OCI-LY3 (cell line): ENCODE measurements around the gene RAB11FIP2.

Experiments used
- H2AFZ ChIP-seq: fragments of 200-600, 300-600 bp; shearing (Covaris generic); 2 replicates; pipeline ENCODE4 v1.6.0; 2014; ENCODE audit warnings: antibody characterized with exemption, low read depth, low read length
- H3K27ac ChIP-seq: fragments of 200-600, 300-600 bp; sonication (generic); 2 replicates; pipeline ENCODE4 v1.5.1; 2014; ENCODE audit warnings: mild to moderate bottlenecking, low read length, moderate library complexity, mixed read lengths
- H3K27me3 ChIP-seq: fragments of 200-600, 300-600 bp; sonication (generic); 2 replicates; pipeline ENCODE4 v1.6.1; 2014; ENCODE audit warnings: low read depth, low read length, mixed read lengths
- H3K36me3 ChIP-seq: fragments of 200-600, 300-600 bp; sonication (generic); replicated peaks from 2 replicates; pipeline ENCODE3; 2014; ENCODE audit warnings: low read depth, low read length, mixed read lengths
- H3K4me1 ChIP-seq: fragments of 300-600, 200-600 bp; sonication (generic); 2 replicates; pipeline ENCODE4 v1.6.1; 2014; ENCODE audit warnings: low read length, mixed read lengths
- H3K4me2 ChIP-seq: fragments of 200-600, 300-600 bp; sonication (generic); 2 replicates; pipeline ENCODE4 v1.6.1; 2014; ENCODE audit warnings: low read length, mixed read lengths
- H3K4me3 ChIP-seq: fragments of 300-600, 200-600 bp; sonication (generic); 2 replicates; pipeline ENCODE4 v1.5.1; 2014; ENCODE audit warnings: antibody characterized with exemption, mild to moderate bottlenecking, low read length, moderate library complexity
- H3K79me2 ChIP-seq: fragments of 300-600, 200-600 bp; shearing (Covaris generic); 2 replicates; pipeline ENCODE4 v1.6.1; 2014; ENCODE audit warnings: mild to moderate bottlenecking, low read length, mixed read lengths
- H3K9ac ChIP-seq: fragments of 300-600, 200-600 bp; shearing (Covaris generic); 2 replicates; pipeline ENCODE4 v1.6.0; 2014; ENCODE audit warnings: mild to moderate bottlenecking, low read length, moderate library complexity
- H3K9me3 ChIP-seq: fragments of 200-600, 300-600 bp; shearing (Covaris generic); 2 replicates; pipeline ENCODE4 v1.6.1; 2014; ENCODE audit warnings: low read length, mixed read lengths; ENCODE audit not compliant: insufficient read depth
- H4K20me1 ChIP-seq: fragments of 200-600, 300-600 bp; sonication (generic); 2 replicates; pipeline ENCODE4 v1.6.1; 2016; ENCODE audit warnings: low read length, mixed read lengths; ENCODE audit not compliant: insufficient read depth
- CTCF ChIP-seq: fragments of 200-600, 300-600 bp; sonication (generic); IDR thresholded peaks from 2 replicates; pipeline ENCODE4 v1.5.1; 2014; ENCODE audit warnings: antibody characterized with exemption, low read length, low read depth
- EZH2phosphoT487 ChIP-seq: fragments of 200-600 bp; shearing (Covaris generic); IDR thresholded peaks from 2 replicates; pipeline ENCODE4 v1.6.1; 2018; ENCODE audit warnings: antibody characterized with exemption, mixed run types, low read depth

RAB11FIP2 gene, protein sequence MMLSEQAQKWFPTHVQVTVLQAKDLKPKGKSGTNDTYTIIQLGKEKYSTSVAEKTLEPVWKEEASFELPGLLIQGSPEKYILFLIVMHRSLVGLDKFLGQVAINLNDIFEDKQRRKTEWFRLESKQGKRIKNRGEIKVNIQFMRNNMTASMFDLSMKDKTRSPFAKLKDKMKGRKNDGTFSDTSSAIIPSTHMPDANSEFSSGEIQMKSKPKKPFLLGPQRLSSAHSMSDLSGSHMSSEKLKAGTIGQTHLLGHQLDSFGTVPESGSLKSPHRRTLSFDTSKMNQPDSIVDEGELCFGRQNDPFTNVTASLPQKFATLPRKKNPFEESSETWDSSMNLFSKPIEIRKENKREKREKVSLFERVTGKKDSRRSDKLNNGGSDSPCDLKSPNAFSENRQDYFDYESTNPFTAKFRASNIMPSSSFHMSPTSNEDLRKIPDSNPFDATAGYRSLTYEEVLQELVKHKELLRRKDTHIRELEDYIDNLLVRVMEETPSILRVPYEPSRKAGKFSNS

DNA sequence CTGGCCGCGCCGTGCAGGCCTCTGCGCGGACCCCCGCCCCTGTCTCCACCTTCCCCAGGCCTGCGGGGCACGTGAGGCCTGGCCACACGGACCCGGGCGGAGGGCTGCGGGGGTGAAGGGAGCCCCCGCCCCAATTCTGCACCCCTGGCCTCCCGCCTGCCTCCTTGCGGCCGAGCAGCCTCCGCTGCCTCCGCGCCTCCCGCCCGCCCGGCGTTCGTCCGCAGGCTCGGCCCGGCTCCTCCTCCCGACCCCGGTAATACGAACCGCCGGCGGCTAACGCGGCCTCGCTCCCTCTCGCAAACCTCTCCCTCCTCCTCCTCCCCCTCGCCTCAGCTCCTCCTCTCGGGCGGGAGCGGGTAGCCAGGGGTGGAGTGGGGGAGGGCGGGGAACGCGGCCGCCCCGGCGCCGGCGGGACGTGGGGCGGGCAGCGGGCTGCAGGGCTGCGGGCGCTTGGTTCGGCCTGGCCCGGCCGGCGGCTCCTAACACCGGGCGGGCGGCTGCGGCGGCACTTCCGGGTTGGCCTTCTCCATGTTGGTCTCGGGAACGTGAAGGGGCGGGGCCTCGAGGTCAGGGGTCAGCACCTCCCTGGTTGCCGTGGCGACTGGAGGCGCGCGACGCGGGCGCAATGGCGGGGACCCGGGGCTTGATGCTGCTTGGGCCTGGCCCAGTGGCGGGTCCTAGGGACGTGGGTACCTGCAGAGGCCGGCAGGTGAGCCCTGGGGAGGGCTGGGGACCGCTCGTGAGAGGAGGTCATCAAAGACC lies at the start of gene RAB11FIP2:
Gene RAB11FIP2 (minus strand): TSS at position 547 of the 762 bp plus-strand sequence. CDS start 778 bp downstream, outside the sequence.
- Histone ChIP-seq H3K36me3 (no peaks in the 10 kb centered on the region), H3K4me2 (peak within 1 kb of the TSS; percentile 72), H3K27ac (peak within 1 kb of the TSS; percentile 54), H3K79me2 (peaks cover 48% of the 10 kb centered on the region), H3K4me1 (peaks cover 15% of the 10 kb centered on the region), H3K4me3 (peak within 1 kb of the TSS; percentile 87), H2AFZ (peak within 1 kb of the TSS; percentile 78), H4K20me1 (no peaks in the 10 kb centered on the region), H3K9ac (peak within 1 kb of the TSS; percentile 73), H3K27me3 (no peaks in the 10 kb centered on the region), H3K9me3 (no peaks in the 10 kb centered on the region)
- no peak for TF ChIP-seq EZH2phosphoT487
- no peak for TF ChIP-seq CTCF

DNA sequence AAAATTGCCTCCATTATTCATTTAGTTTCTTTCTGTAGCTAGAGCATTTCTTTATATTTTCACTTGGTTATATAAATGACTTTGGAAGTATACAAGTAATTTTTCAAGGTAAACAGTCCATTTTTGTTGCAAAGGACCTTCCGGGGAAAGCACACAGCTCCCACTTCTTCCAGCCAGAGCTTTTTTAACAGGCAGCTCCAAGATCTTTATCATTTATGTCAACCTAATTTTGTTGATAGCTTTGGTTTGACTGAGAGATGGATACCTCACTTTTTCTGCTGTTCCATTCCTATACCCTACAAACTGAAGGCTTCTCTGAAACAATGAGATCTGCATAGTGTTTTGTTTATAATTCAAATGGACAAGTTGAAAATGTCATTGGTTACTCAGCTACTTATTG lies 49.3 kb upstream of the RAB11FIP2 start:
- no peak overlapping the region for H3K4me3 ChIP-seq

GRCh38 chr10:118092209-118092608 lies 45.5 kb upstream of the RAB11FIP2 start:
- Histone ChIP-seq H2AFZ (no peak overlapping the region), H3K4me3 (no peak overlapping the region), H3K36me3 (no peaks in the 10 kb centered on the region), H3K79me2 (no peaks in the 10 kb centered on the region), H3K4me1 (no peaks in the 10 kb centered on the region), H3K9ac (no peak overlapping the region), H3K27ac (no peak overlapping the region), H3K27me3 (no peaks in the 10 kb centered on the region), H3K9me3 (no peaks in the 10 kb centered on the region), H3K4me2 (no peak overlapping the region), H4K20me1 (no peaks in the 10 kb centered on the region)
- TF ChIP-seq CTCF (no peak), EZH2phosphoT487 (no peak)

More for the DNA sequence above, 49.3 kb upstream of the RAB11FIP2 start:
- Histone ChIP-seq H3K9ac (no peak overlapping the region), H2AFZ (no peak overlapping the region), H3K9me3 (no peaks in the 10 kb centered on the region), H3K79me2 (no peaks in the 10 kb centered on the region), H4K20me1 (no peaks in the 10 kb centered on the region), H3K27me3 (no peaks in the 10 kb centered on the region), H3K4me1 (no peaks in the 10 kb centered on the region), H3K27ac (no peak overlapping the region), H3K36me3 (no peaks in the 10 kb centered on the region), H3K4me2 (no peak overlapping the region)
- TF ChIP-seq CTCF (no peak), EZH2phosphoT487 (no peak)

DNA sequence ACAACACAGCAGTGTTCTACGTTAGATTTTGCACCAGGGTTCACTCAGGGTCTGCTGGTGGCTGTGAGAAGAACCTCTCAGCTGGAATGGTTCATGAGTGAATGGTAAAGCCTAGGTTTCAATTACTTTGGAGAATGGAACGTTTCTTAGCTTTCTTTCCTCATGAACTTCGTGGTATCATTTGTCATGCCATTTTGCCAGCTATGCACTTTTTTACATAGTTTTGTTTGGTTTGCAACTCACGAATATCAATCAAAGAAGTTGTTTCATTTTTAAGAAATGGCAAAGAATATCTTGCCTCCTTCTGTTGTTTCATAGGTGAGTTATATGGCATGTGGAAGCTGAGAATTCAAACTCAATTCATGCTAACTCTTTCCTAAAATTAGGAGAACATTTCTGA lies 34.1 kb upstream of the RAB11FIP2 start:
- Histone ChIP-seq H3K27ac (no peak overlapping the region), H3K27me3 (no peaks in the 10 kb centered on the region), H3K9ac (no peak overlapping the region), H2AFZ (no peak overlapping the region), H3K36me3 (no peaks in the 10 kb centered on the region), H3K4me3 (no peak overlapping the region), H3K9me3 (no peaks in the 10 kb centered on the region), H3K79me2 (no peaks in the 10 kb centered on the region), H4K20me1 (no peaks in the 10 kb centered on the region), H3K4me1 (no peaks in the 10 kb centered on the region), H3K4me2 (no peak overlapping the region)
- TF ChIP-seq CTCF: no peak
- TF ChIP-seq EZH2phosphoT487: no peak
